ENCODE results near the gene PIK3CA.

The PIK3CA gene

DNA sequence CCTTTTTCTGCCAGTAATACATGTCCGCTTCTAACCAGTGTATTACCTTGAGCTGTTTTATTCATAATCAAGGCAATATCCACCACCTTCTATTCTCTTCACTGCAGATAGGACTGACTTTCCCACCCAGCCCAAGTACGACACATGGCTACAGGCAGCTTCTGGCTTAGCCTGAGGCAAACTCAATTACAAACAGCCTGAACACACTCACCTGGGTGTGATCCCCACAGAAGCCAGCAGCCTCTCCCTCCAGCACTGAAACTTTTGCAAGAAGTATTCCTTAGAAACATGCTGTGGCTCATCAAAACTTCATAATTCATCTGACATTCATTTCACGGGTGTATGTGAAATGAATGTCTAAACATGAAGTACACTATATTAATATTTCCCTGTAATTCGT lies 116.3 kb downstream of the PIK3CA start:
- TF ChIP-seq, protein P1, sequence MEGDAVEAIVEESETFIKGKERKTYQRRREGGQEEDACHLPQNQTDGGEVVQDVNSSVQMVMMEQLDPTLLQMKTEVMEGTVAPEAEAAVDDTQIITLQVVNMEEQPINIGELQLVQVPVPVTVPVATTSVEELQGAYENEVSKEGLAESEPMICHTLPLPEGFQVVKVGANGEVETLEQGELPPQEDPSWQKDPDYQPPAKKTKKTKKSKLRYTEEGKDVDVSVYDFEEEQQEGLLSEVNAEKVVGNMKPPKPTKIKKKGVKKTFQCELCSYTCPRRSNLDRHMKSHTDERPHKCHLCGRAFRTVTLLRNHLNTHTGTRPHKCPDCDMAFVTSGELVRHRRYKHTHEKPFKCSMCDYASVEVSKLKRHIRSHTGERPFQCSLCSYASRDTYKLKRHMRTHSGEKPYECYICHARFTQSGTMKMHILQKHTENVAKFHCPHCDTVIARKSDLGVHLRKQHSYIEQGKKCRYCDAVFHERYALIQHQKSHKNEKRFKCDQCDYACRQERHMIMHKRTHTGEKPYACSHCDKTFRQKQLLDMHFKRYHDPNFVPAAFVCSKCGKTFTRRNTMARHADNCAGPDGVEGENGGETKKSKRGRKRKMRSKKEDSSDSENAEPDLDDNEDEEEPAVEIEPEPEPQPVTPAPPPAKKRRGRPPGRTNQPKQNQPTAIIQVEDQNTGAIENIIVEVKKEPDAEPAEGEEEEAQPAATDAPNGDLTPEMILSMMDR (IDR thresholded peaks at IDR 0.05; ENCODE audit: borderline replicate concordance, control extremely low read depth, extremely low read depth, insufficient read depth, missing control alignments), result no peak
- in situ Hi-C loops (cut with MboI; ENCODE audit: low sequenced_read_pairs, unreplicated experiment), result no loop called here
- no peak for DNase-seq (ENCODE audit: low spot score)

DNA sequence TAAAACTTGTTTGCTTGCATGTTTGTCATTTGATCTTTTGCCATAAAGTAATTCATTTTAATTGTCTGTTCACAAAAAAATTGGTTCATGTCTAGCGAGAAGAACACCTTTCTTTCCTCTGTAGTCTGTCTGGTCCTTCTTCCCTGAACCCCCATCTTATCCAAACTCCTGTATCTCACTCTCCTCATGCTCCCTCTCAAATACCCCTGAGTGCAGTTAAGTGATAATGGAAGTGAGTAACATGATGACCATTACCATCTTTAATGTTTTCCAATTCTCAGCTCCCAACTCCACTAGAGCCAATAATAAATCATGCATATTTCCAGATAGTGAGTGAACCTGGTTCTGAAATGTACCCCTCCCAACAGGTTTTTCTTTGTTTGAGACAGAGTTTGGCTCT lies 116.9 kb downstream of the PIK3CA start:
- in situ Hi-C loops (cut with MboI; ENCODE audit: low sequenced_read_pairs, unreplicated experiment), result no loop called here
- TF ChIP-seq, protein P1 (IDR thresholded peaks at IDR 0.05; ENCODE audit: borderline replicate concordance, control extremely low read depth, extremely low read depth, insufficient read depth, missing control alignments), result no peak
- DNase-seq (ENCODE audit: low spot score), result no peak

DNA sequence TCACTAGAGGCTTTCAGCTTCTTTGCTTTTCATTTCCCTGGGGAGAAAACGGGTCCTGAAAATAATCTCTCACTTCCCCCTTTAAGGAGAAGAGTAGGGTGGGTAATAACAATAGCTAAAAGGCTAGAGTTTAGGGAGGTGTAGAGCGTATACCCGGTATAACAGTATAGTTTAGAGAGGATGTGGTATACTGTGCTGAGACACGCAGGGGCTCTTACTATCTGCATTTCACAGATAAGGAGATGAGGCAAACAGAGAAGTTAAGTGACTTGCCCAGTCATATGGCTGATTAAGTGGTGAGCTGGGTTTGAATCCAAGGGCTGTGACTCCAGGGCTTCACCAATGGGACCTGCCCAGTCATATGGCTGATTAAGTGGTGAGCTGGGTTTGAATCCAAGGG lies 117.7 kb downstream of the PIK3CA start:
- TF ChIP-seq, protein P1 (IDR thresholded peaks at IDR 0.05; ENCODE audit: borderline replicate concordance, control extremely low read depth, extremely low read depth, insufficient read depth, missing control alignments), result no peak
- DNase-seq (ENCODE audit: low spot score), result peak; percentile 38
- in situ Hi-C loops (cut with MboI; ENCODE audit: low sequenced_read_pairs, unreplicated experiment), result no loop called here

DNA sequence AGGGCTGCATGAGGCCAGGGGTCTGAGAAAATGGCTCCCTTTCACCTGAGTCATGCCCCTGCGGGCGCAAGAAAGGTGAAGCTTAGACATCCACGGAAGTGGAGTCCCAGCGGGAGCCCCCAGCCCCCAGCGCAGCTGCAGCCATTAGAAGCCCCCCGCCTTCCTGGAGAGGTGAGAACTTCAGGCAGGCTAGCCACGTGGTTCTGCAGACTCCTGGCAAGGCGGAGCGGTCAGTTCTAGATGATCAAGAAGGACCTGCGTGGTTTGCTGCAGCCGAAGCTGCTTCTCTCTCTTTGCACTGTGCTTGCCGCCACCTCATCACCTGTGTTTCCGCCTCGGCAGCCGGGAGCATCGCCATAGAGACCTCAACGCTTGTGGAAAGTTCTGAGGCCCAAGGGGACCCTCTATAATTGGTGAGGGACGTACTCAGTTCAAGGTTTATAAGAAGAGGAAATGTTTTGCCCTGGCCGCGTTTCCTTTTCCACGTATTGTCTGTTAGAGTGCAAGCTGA lies 118.6 kb downstream of the PIK3CA start:
- no peak for DNase-seq (ENCODE audit: low spot score)
- TF ChIP-seq, protein P1 (IDR thresholded peaks at IDR 0.05; ENCODE audit: borderline replicate concordance, control extremely low read depth, extremely low read depth, insufficient read depth, missing control alignments), result no peak
- in situ Hi-C loops (cut with MboI; ENCODE audit: low sequenced_read_pairs, unreplicated experiment), result no loop called here

DNA sequence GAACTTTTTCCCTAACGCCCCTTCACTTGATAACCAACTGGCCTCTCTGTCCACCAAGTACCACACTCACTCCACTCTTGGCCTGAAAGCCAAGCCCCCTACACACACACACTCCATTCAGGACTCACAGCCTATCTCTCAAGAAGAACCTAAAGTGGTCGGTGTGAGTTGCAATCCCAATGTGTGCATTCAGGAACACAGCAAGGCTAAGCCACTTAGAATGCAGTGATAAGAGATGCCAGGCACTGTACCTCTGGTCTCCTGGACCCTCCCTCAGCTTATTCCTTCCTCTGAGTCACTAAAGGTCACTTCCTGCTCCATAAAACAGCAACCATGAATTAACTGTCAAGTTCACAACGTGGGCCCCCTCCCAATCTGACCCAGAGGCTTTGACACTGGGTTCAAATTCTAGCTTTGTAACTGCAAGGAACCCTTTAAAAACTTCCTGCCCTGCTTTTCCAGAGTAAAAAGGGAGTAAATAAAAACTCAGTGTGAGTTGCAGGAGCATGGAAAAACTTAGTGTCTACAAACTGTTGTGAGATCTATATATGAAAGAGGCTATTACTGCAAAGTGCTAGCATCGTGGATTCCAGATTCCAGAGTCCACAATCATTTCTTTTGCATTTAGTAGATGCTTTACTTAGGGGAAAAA lies 120.4 kb downstream of the PIK3CA start:
- TF ChIP-seq, protein P1 (IDR thresholded peaks at IDR 0.05; ENCODE audit: borderline replicate concordance, control extremely low read depth, extremely low read depth, insufficient read depth, missing control alignments), result no peak
- in situ Hi-C loops (cut with MboI; ENCODE audit: low sequenced_read_pairs, unreplicated experiment), result no loop called here
- DNase-seq (ENCODE audit: low spot score), result no peak

DNA sequence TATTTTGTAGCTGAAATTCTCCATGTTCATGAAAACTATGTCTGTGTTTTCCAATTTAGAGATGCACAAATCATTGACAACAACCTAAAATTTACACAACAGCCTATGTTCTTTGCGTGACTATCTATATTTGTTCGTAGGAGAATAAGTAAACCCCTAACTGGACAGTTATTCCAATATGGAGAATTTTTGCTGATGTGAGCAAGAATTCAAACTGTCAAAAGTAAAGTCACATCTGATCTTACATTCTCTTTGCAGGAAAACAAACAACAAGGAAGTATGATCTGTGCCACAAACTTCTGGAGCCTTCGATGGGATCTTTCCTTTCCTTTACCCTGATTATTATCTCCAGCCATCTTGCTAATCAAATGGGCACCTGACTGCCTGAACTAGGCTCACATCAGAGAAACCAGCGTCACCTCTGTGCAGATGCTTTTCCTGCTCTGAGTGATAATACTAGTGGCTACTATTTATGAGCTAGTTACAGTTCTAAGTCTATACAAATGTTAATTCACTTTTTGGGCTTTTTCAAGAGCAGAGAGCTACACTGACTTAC lies 121.1 kb downstream of the PIK3CA start:
- in situ Hi-C loops (cut with MboI; ENCODE audit: low sequenced_read_pairs, unreplicated experiment), result no loop called here
- DNase-seq (ENCODE audit: low spot score), result no peak
- TF ChIP-seq, protein P1 (IDR thresholded peaks at IDR 0.05; ENCODE audit: borderline replicate concordance, control extremely low read depth, extremely low read depth, insufficient read depth, missing control alignments), result no peak
